Type B pancreatic cell (in vitro differentiated cells): Measurements from ENCODE around the gene CAPN13. TPM values are rescaled to one million over a fixed set of nuclear protein-coding genes. Genes with fewer than 3 reads are reported as not detected.

ENCODE experiments used
- DNase-seq: peaks from one replicate; pipeline ENCODE4 v3.0.0; 2021; ENCODE audit warnings: mixed read lengths; ENCODE audit not compliant: unreplicated experiment; ENCODE audit errors: extremely low spot score
- H3K27ac Mint-ChIP-seq: 2 replicates; pipeline ENCODE4 v1.8.0; 2021; ENCODE audit warnings: mild to moderate bottlenecking, mixed read lengths
- H3K27me3 Mint-ChIP-seq: 2 replicates; pipeline ENCODE4 v1.8.0; 2021; ENCODE audit warnings: mixed read lengths
- H3K36me3 Mint-ChIP-seq: 2 replicates; pipeline ENCODE4 v1.8.0; 2021; ENCODE audit warnings: mixed read lengths
- H3K4me1 Mint-ChIP-seq: one replicate; pipeline ENCODE4 v1.8.0; 2021; ENCODE audit warnings: mixed read lengths; ENCODE audit not compliant: unreplicated experiment
- H3K4me3 Mint-ChIP-seq: 2 replicates; pipeline ENCODE4 v1.8.0; 2021; ENCODE audit warnings: mild to moderate bottlenecking, mixed read lengths
- H3K9me3 Mint-ChIP-seq: 2 replicates; pipeline ENCODE4 v1.8.0; 2021; ENCODE audit warnings: mixed read lengths
- CTCF ChIP-seq: fragments of 200-600 bp; sonication (generic); conservative IDR thresholded peaks from 2 replicates; pipeline ENCODE4 v1.5.0; 2021; ENCODE audit warnings: antibody characterized with exemption, mild to moderate bottlenecking
- total RNA-seq: library from RNA; stranded (reverse); gene quantifications from 2 replicates; pipeline ENCODE4 v1.2.1, GENCODE V29; 2021; ENCODE audit warnings: low replicate concordance

Gene CAPN13
- total RNA-seq, 1 donor from 2014 or later: 4.9 TPM

- no peak for TF ChIP-seq CTCF
- DNase-seq: peak; percentile 42
- H3K9me3 Mint-ChIP-seq: no peaks in the 10 kb centered on the region
- H3K4me3 Mint-ChIP-seq: no peak overlapping the region
- H3K4me1 Mint-ChIP-seq: no peaks in the 10 kb centered on the region
- H3K36me3 Mint-ChIP-seq: no peaks in the 10 kb centered on the region
- peaks cover 25% of the 10 kb centered on the region for H3K27me3 Mint-ChIP-seq
- no peak overlapping the region for H3K27ac Mint-ChIP-seq
These were observed 20.1 kb downstream of the CAPN13 start for GRCh38 chr2:30786923-30787685.

- H3K27ac Mint-ChIP-seq: no peak overlapping the region
- no peaks in the 10 kb centered on the region for H3K4me1 Mint-ChIP-seq
- H3K9me3 Mint-ChIP-seq: no peaks in the 10 kb centered on the region
- H3K36me3 Mint-ChIP-seq: no peaks in the 10 kb centered on the region
- peaks cover 21% of the 10 kb centered on the region for H3K27me3 Mint-ChIP-seq
- TF ChIP-seq CTCF: no peak
- DNase-seq: peak; percentile 4
- no peak overlapping the region for H3K4me3 Mint-ChIP-seq
These were observed 22.6 kb downstream of the CAPN13 start for GRCh38 chr2:30784682-30785081.

GRCh38 chr2:30781961-30782533 lies 25.2 kb downstream of the CAPN13 start:
- Mint-ChIP-seq H3K27me3 (peaks cover 20% of the 10 kb centered on the region), H3K36me3 (no peaks in the 10 kb centered on the region), H3K4me1 (no peaks in the 10 kb centered on the region), H3K9me3 (no peaks in the 10 kb centered on the region), H3K4me3 (no peak overlapping the region), H3K27ac (no peak overlapping the region)
- no peak for DNase-seq
- TF ChIP-seq CTCF: no peak

GRCh38 chr2:30781451-30781850 lies 25.8 kb downstream of the CAPN13 start:
- no peak overlapping the region for H3K4me3 Mint-ChIP-seq
- peak; percentile 3 for DNase-seq
- H3K9me3 Mint-ChIP-seq: no peaks in the 10 kb centered on the region
- no peaks in the 10 kb centered on the region for H3K4me1 Mint-ChIP-seq
- H3K27me3 Mint-ChIP-seq: peaks cover 24% of the 10 kb centered on the region
- H3K27ac Mint-ChIP-seq: no peak overlapping the region
- TF ChIP-seq CTCF: no peak
- H3K36me3 Mint-ChIP-seq: no peaks in the 10 kb centered on the region

GRCh38 chr2:30780776-30781330 lies 26.4 kb downstream of the CAPN13 start:
- Mint-ChIP-seq H3K4me1 (no peaks in the 10 kb centered on the region), H3K9me3 (no peaks in the 10 kb centered on the region), H3K27ac (no peak overlapping the region)

More at GRCh38 chr2:30780776-30781330, 26.4 kb downstream of the CAPN13 start:
- Mint-ChIP-seq H3K36me3 (no peaks in the 10 kb centered on the region), H3K4me3 (no peak overlapping the region), H3K27me3 (peaks cover 21% of the 10 kb centered on the region)
- TF ChIP-seq CTCF: no peak
- DNase-seq: peak; percentile 15
